H1 (cell line): Measurements from ENCODE around the gene C17orf113. TPM values are rescaled to one million over a fixed set of nuclear protein-coding genes. Genes with fewer than 3 reads are reported as not detected.

Experiments
- CBX8 ChIP-seq: fragments of 300-800, 300-1000 bp; sonication (generic); IDR thresholded peaks from 2 replicates; pipeline ENCODE4 v1.7.1; 2016; ENCODE audit warnings: low read depth, low read length, borderline replicate concordance
- CHD1 ChIP-seq: IDR thresholded peaks from 2 replicates; pipeline ENCODE4 v1.6.1; 2012; ENCODE audit warnings: low read depth, low read length, improper control_type of control experiment
- EGR1 ChIP-seq: IDR thresholded peaks from 2 replicates; pipeline ENCODE4 v1.6.1; 2011; ENCODE audit warnings: low read depth, low read length, borderline replicate concordance
- EP300 ChIP-seq, 2 experiments: IDR thresholded peaks; 1 replicate in 1 of 2; 2 replicates in 1 of 2; pipeline ENCODE4 v1.6.1; 2011 to 2012; ENCODE audit warnings: low read depth in 2 of 2, low read length in 2 of 2, mild to moderate bottlenecking in 2 of 2, borderline replicate concordance in 1 of 2, inconsistent platforms in 1 of 2, moderate library complexity in 1 of 2
- GABPA ChIP-seq: IDR thresholded peaks from 2 replicates; pipeline ENCODE4 v1.6.1; 2011; ENCODE audit warnings: mild to moderate bottlenecking, low read length, moderate library complexity, borderline replicate concordance; ENCODE audit not compliant: insufficient read depth
- NRF1 ChIP-seq: IDR thresholded peaks from 2 replicates; pipeline ENCODE4 v1.6.1; 2011; ENCODE audit warnings: mild to moderate bottlenecking, low read depth, low read length, improper control_type of control experiment
- TEAD4 ChIP-seq: IDR thresholded peaks from 2 replicates; pipeline ENCODE4 v1.6.1; 2012; ENCODE audit warnings: low read depth, low read length, inconsistent platforms, mixed read lengths
- ZNF274 ChIP-seq: IDR thresholded peaks from 2 replicates; pipeline ENCODE4 v1.7.0; 2012; ENCODE audit warnings: low read length, borderline replicate concordance; ENCODE audit errors: extremely low read depth
- polyA plus RNA-seq, 7 experiments: library from polyadenylated mRNA; depleted of rRNA in 3 of 7; stranded (reverse) in 5 of 7; unstranded in 2 of 7; fragments of >200 nt in 5 of 7; fragments of 200-250 nt in 2 of 7; gene quantifications; 1 replicate in 5 of 7; 2 replicates in 1 of 7; 4 replicates in 1 of 7; pipeline versions ENCODE4 v1.2.1 to v1.2.3, GENCODE V29; 2011 to 2013; ENCODE audit warnings: missing spikeins in 2 of 7, mixed read lengths in 2 of 7
- total RNA-seq: library from RNA; stranded (reverse); fragmentation: NEBNext Ultra II Directional; extraction: Animal tissue kit (Norgen Biotek cat#: 25700); gene quantifications from 2 replicates; pipeline ENCODE4 v1.2.1, GENCODE V29; 2021
- TF ChIP-seq, protein P1 (sequence below): fragments of 300-600 bp; sonication (generic); IDR thresholded peaks from 2 replicates; pipeline ENCODE4 v1.7.1; 2012; ENCODE audit warnings: low read length, moderate library complexity, mild to moderate bottlenecking, inconsistent platforms; ENCODE audit not compliant: insufficient replicate concordance

Gene C17orf113
- total and polyA plus RNA-seq, 2 of the 8 experiments (the other 6 are each of a cell fraction or from before 2014, with no cell fraction given) = 1.0 to 1.4 TPM

- TF ChIP-seq, protein P1, sequence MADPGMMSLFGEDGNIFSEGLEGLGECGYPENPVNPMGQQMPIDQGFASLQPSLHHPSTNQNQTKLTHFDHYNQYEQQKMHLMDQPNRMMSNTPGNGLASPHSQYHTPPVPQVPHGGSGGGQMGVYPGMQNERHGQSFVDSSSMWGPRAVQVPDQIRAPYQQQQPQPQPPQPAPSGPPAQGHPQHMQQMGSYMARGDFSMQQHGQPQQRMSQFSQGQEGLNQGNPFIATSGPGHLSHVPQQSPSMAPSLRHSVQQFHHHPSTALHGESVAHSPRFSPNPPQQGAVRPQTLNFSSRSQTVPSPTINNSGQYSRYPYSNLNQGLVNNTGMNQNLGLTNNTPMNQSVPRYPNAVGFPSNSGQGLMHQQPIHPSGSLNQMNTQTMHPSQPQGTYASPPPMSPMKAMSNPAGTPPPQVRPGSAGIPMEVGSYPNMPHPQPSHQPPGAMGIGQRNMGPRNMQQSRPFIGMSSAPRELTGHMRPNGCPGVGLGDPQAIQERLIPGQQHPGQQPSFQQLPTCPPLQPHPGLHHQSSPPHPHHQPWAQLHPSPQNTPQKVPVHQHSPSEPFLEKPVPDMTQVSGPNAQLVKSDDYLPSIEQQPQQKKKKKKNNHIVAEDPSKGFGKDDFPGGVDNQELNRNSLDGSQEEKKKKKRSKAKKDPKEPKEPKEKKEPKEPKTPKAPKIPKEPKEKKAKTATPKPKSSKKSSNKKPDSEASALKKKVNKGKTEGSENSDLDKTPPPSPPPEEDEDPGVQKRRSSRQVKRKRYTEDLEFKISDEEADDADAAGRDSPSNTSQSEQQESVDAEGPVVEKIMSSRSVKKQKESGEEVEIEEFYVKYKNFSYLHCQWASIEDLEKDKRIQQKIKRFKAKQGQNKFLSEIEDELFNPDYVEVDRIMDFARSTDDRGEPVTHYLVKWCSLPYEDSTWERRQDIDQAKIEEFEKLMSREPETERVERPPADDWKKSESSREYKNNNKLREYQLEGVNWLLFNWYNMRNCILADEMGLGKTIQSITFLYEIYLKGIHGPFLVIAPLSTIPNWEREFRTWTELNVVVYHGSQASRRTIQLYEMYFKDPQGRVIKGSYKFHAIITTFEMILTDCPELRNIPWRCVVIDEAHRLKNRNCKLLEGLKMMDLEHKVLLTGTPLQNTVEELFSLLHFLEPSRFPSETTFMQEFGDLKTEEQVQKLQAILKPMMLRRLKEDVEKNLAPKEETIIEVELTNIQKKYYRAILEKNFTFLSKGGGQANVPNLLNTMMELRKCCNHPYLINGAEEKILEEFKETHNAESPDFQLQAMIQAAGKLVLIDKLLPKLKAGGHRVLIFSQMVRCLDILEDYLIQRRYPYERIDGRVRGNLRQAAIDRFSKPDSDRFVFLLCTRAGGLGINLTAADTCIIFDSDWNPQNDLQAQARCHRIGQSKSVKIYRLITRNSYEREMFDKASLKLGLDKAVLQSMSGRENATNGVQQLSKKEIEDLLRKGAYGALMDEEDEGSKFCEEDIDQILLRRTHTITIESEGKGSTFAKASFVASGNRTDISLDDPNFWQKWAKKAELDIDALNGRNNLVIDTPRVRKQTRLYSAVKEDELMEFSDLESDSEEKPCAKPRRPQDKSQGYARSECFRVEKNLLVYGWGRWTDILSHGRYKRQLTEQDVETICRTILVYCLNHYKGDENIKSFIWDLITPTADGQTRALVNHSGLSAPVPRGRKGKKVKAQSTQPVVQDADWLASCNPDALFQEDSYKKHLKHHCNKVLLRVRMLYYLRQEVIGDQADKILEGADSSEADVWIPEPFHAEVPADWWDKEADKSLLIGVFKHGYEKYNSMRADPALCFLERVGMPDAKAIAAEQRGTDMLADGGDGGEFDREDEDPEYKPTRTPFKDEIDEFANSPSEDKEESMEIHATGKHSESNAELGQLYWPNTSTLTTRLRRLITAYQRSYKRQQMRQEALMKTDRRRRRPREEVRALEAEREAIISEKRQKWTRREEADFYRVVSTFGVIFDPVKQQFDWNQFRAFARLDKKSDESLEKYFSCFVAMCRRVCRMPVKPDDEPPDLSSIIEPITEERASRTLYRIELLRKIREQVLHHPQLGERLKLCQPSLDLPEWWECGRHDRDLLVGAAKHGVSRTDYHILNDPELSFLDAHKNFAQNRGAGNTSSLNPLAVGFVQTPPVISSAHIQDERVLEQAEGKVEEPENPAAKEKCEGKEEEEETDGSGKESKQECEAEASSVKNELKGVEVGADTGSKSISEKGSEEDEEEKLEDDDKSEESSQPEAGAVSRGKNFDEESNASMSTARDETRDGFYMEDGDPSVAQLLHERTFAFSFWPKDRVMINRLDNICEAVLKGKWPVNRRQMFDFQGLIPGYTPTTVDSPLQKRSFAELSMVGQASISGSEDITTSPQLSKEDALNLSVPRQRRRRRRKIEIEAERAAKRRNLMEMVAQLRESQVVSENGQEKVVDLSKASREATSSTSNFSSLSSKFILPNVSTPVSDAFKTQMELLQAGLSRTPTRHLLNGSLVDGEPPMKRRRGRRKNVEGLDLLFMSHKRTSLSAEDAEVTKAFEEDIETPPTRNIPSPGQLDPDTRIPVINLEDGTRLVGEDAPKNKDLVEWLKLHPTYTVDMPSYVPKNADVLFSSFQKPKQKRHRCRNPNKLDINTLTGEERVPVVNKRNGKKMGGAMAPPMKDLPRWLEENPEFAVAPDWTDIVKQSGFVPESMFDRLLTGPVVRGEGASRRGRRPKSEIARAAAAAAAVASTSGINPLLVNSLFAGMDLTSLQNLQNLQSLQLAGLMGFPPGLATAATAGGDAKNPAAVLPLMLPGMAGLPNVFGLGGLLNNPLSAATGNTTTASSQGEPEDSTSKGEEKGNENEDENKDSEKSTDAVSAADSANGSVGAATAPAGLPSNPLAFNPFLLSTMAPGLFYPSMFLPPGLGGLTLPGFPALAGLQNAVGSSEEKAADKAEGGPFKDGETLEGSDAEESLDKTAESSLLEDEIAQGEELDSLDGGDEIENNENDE = no peak
- TF ChIP-seq NRF1 (no peak), EGR1 (no peak), TEAD4 (no peak), EP300 (IDR thresholded peaks at IDR 0.05; ENCODE audit: borderline replicate concordance in 1 of 2, low read depth in 2 of 2, low read length in 2 of 2) (no peak), GABPA (no peak), CBX8 (no peak), ZNF274 (no peak), CHD1 (no peak)
Measured at GRCh38 chr17:42075789-42076188, 25.4 kb upstream of the C17orf113 start (continued).
